ENCODE results near the gene PLD5. TPM values are rescaled to one million over a fixed set of nuclear protein-coding genes. Genes with fewer than 3 reads are reported as not detected.

Gene PLD5
- total RNA-seq, 1 experiment from 2014 or later = not detected

DNA sequence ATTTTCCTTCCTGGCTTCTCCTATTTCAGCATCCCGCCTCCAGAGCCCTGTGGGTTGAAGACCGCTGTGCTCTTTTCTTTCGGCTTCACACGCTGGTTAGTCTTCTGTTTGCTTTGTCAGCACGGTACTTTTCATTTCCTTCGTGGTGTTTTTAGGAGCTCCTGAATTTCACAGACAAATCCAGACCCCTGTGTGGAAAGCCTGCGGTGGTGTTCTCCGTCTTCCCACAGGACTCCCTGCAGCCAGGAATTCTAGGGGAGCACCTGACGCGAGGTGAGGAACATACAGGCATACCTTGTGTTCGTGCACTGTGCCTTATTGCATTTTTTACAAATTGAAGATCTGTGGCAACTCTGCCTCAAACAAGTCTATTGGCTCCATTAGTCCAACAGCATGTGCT, 315.4 kb downstream of the PLD5 start:
- H3K4me1 ChIP-seq (ENCODE audit: control insufficient read depth, insufficient read depth, low read length) = peaks cover 24% of the 10 kb centered on the region; the same call in 1 of the 2 replicates
- in situ Hi-C loops (cut with HindIII; ENCODE audit: low pct_unique_long_range_greater_than_20kb, low sequenced_read_pairs) = no loop called here
- BruUV-seq (replicated peaks) = no TSS peak
- no peak overlapping the region for H3K4me3 ChIP-seq (ENCODE audit: low read depth in 2 of 2, low read length in 2 of 2)
- TF ChIP-seq SIN3A (IDR thresholded peaks at IDR 0.05; ENCODE audit: borderline replicate concordance, insufficient read depth, low read depth, low read length) (no peak), POLR2AphosphoS5 (IDR thresholded peaks at IDR 0.05; ENCODE audit: low read depth, low read length) (no peak)
- TF ChIP-seq, protein P1, sequence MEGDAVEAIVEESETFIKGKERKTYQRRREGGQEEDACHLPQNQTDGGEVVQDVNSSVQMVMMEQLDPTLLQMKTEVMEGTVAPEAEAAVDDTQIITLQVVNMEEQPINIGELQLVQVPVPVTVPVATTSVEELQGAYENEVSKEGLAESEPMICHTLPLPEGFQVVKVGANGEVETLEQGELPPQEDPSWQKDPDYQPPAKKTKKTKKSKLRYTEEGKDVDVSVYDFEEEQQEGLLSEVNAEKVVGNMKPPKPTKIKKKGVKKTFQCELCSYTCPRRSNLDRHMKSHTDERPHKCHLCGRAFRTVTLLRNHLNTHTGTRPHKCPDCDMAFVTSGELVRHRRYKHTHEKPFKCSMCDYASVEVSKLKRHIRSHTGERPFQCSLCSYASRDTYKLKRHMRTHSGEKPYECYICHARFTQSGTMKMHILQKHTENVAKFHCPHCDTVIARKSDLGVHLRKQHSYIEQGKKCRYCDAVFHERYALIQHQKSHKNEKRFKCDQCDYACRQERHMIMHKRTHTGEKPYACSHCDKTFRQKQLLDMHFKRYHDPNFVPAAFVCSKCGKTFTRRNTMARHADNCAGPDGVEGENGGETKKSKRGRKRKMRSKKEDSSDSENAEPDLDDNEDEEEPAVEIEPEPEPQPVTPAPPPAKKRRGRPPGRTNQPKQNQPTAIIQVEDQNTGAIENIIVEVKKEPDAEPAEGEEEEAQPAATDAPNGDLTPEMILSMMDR (IDR thresholded peaks at IDR 0.05) = no peak
- DNase-seq (ENCODE audit: low read depth, low spot score) = no peak
- H3K27ac ChIP-seq (ENCODE audit: low read length) = peak overlapping the region; percentile 29; the same call in 1 of the 2 replicates
- no peaks in the 10 kb centered on the region for H3K27me3 ChIP-seq (ENCODE audit: control insufficient read depth, insufficient read depth, low read length)
- no peaks in the 10 kb centered on the region for H3K9me3 ChIP-seq (ENCODE audit: control insufficient read depth, insufficient read depth, low read depth, low read length)
- ChIA-PET POLR2A (no interaction called here), CTCF (no interaction called here)
- H3K36me3 ChIP-seq (ENCODE audit: control insufficient read depth, insufficient read depth, low read length) = no peaks in the 10 kb centered on the region
- no peak for ATAC-seq
- intact Hi-C loops (cut with micrococcal nuclease; ENCODE audit: unreplicated experiment) = no loop called here

- H3K4me1 ChIP-seq (ENCODE audit: control insufficient read depth, insufficient read depth, low read length) = peaks cover 21% of the 10 kb centered on the region; the same call in 1 of the 2 replicates
- no peak overlapping the region for H3K27ac ChIP-seq (ENCODE audit: low read length)
- no peaks in the 10 kb centered on the region for H3K9me3 ChIP-seq (ENCODE audit: control insufficient read depth, insufficient read depth, low read depth, low read length)
- ChIA-PET CTCF (interaction anchor here (0.6 kb wide), 1 partner anchor 255 kb away, joined by 3 read pairs; no protein-coding TSS in a partner anchor), POLR2A (no interaction called here)
- H3K4me3 ChIP-seq (ENCODE audit: low read depth in 2 of 2, low read length in 2 of 2) = no peak overlapping the region
- intact Hi-C loops (cut with micrococcal nuclease; ENCODE audit: unreplicated experiment) = no loop called here
- TF ChIP-seq, protein P1 (IDR thresholded peaks at IDR 0.05) = no peak
- TF ChIP-seq TCF7L2 (IDR thresholded peaks at IDR 0.05; ENCODE audit: low read depth, low read length) (no peak), POLR2AphosphoS5 (IDR thresholded peaks at IDR 0.05; ENCODE audit: low read depth, low read length) (no peak), SIN3A (IDR thresholded peaks at IDR 0.05; ENCODE audit: borderline replicate concordance, insufficient read depth, low read depth, low read length) (no peak), REST (IDR thresholded peaks at IDR 0.05; ENCODE audit: insufficient read depth in 1 of 2, low read depth in 2 of 2, low read length in 1 of 2) (no peak)
- no TSS peak for BruUV-seq (replicated peaks)
- H3K27me3 ChIP-seq (ENCODE audit: control insufficient read depth, insufficient read depth, low read length) = no peaks in the 10 kb centered on the region
- DNase-seq (ENCODE audit: low read depth, low spot score) = no peak
- no peak for ATAC-seq
- in situ Hi-C loops (cut with HindIII; ENCODE audit: low pct_unique_long_range_greater_than_20kb, low sequenced_read_pairs) = no loop called here
- no peaks in the 10 kb centered on the region for H3K36me3 ChIP-seq (ENCODE audit: control insufficient read depth, insufficient read depth, low read length)
These were observed 316.5 kb downstream of the PLD5 start for GRCh38 chr1:242208021-242208420.

Measured in Panc1 (cell line).